ENCODE results near the gene CEBPZ. TPM values are rescaled to one million over a fixed set of nuclear protein-coding genes. Genes with fewer than 3 reads are reported as not detected.
"Not testable (repeated sequence)": the region's sequence is repeated elsewhere in the genome, so short reads cannot be mapped to it uniquely, and the experiment has no call there.

CEBPZ gene
- polyA plus RNA-seq, 3 donors: 72.7 to 87.2 (median 82.0) TPM

GRCh38 chr2:37228788-37229187 lies 2.6 kb downstream of the CEBPZ start:
- DNase-seq: no peak

DNA sequence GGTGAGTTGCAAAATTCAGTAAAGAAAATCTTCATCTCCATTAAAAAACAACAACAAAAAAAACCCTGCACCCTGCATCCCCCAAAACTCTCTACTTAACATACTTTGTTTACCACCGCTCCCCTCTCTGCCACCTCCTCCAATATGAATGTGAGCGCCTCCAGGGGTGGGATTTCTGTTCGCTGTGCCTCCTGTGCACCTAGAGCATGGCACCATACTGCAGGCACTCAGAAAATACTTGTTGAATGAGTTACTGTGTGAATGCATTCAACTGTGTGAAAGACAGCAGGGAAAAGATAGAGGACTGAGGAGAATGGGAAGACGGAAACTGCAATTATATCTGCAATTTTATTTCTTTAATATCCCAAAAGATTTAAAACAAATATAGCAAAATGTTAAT lies 4.5 kb downstream of the CEBPZ start:
- no peak for DNase-seq

DNA sequence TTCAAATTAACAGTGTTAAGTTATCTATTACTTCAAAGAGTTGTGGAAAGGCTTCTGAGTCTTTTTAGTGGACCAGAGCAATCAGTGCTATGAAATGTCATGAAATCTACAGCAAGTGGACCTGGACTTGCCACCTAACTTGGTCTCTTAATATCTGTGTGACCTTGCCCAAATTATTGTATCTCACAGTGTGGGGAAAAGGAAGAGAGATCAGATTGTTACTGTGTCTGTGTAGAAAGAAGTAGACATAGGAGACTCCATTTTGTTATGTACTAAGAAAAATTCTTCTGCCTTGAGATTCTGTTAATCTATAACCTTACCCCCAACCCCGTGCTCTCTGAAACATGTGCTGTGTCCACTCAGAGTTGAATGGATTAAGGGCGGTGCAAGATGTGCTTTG lies 6.3 kb downstream of the CEBPZ start:
- DNase-seq: not testable (repeated sequence)

DNA sequence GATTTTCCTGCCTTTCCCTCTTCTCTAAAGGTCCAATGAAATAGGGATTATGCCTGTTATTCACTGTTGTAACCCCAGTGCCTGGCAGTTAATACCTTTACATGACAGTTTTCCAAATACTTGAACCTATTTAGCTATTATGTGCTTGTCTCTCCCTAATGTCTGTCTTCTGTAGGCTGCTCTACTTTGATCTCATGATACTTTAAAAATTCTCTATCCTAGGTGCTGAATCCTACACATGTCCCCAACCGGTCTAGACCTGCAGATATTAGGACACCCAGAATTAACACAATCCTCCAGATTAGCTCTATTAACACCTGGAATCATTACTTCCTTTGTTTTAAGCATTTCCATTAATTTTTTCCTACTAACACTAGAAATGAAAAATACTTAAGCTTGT lies 7.3 kb downstream of the CEBPZ start:
- DNase-seq: no peak

DNA sequence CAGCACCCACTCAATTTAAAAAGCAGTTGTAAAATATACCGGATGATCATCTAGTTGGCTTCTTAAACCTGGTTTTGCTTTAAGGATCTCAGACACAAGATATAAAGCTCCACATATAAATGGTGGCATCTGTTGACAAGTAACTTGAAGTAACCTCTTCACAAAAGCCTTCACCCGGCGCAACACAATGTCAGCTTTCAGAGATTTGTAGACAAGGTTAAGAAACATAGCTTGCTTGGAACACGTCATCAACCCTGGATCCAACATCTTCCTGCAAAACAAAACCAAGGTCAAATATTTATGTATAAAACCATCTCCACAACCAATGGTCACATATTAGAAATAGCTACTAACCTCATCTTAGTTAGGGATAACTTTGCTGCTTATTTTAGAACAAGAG lies 8.3 kb downstream of the CEBPZ start:
- DNase-seq: no peak

DNA sequence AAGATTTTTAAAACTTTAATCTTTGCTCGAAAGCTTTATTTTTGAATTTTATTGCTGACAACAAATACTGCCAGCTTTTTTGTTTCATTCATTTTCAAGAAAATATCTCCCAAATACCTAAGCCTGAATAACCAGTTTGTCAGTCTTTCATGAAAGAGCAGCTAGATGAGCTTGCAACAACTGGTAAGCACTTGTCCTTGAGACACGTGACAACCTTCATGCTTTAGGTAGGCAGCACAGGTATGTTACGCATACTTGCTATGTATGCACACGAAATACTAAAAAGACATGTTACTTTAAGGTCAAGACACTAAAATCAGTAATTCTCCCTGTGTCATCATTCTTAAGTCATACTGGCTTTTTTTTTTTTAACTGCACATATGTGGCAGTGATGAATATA lies 12.3 kb downstream of the CEBPZ start:
- no peak for DNase-seq

DNA sequence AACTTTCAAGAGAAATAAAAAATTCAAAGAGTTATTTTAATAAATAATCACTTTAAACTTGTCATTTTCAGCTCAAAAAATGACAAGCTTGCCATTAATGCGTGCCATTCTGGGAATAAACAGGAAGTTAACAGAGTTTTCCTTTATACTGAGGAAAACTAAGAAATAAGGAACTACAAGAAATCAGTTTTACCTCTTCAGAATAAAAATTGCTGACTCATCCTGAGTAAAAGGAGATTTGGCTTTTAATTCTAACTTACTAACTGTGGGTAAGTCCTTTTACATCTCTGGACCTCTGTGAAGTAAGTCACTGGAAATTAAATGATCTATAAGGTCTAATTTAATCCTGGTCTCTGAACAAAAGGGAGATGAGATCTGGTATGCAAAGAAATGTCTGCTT lies 16.1 kb downstream of the CEBPZ start:
- DNase-seq: no peak

DNA sequence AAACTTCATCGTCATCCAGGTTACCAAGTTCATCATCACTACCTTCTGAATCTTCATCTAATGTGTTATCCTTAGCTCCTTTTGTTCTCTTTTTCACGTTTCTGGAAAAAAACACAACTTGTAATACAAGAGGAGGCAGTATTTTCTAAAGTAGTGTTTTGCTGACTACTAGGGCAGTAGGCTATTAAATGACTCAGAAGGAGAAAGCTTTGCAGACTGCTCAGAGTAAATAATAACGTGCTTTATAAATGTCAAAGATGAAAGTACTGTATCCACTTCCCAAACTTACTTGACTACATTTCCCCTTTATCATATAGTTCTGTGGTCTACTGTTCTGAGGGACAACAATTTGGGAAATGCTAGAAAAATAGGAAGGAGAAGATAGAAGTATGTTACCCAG lies 19.5 kb downstream of the CEBPZ start:
- no peak for DNase-seq

DNA sequence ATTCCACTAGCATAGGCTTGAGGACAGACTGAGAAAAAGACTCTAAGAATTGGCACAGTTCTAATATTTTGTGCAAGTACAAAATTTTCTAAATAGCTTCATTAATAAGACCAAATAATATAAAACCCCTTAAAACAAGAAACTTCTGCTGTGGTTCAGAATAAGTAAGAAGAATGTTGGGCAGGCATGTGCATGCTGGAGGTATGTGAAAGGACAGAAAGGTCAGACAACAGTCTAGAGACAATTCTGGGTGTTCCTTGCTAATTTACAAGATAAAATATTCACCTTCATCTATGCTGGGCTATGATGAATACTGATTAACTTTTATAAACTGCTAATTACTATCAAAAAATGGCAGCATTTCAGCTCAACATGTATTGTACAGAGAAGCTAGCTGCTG lies 20.2 kb downstream of the CEBPZ start:
- no peak for DNase-seq

GRCh38 chr2:37206760-37207159 lies 24.6 kb downstream of the CEBPZ start:
- not testable (repeated sequence) for DNase-seq

GRCh38 chr2:37205689-37206341 lies 25.6 kb downstream of the CEBPZ start:
- DNase-seq: no peak

DNA sequence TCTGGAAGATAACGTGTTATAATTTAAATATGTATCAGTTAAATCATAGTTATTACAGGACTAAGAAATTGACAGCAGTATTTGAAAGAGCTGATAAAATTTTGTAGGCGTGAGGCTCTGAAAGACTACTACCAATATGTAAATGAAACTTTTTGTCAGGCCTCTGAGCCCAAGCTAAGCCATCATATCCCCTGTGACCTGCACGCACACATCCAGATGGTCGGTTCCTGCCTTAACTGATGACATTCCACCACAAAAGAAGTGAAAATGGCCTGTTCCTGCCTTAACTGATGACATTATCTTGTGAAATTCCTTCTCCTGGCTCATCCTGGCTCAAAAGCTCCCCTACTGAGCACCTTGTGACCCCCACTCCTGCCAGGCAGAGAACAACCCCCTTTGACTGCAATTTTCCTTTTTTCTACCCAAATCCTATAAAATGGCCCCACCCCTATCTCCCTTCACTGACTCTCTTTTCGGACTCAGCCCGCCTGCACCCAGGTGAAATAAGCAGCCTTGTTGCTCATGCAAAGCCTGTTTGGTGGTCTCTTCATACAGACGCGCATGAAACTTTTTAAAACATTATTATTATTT lies 26.2 kb downstream of the CEBPZ start:
- not testable (repeated sequence) for DNase-seq

DNA sequence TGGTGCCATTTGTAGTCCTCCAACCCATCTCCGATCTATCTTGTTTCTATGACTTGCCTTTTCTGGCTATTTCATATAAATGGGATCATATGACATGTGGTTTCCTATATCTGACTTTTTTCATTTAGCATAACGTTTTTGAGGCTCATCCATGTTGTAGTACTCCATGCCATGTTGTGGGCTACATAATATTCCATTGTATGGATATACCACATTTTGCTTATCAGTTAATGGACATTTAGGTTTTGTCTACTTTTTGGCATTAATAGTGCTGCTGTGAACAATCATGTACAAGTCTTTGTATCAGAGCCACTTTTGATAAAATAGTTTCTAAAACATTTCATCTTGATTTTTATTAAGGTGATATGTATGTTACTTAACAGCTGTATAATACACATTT lies 27.7 kb downstream of the CEBPZ start:
- no peak for DNase-seq

DNA sequence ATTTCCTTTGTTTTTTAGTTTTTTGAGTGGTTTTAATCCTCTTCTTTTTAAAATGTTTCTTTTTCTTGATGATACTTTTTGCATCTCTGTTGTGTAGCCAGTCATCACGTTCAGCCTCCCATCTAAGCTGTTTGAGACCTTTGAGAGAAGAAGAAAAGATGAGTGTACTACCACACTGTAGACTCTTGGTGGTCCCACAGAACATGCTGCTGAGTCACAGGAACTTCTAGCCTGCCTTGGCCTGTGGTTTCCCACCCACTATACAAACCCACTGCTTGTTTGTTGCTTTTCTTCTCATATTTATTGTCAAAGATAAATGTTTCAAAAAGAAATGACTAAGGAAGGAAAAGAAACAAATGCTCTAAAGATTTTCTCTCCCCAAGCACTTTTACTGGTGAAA lies 29.6 kb downstream of the CEBPZ start:
- no peak for DNase-seq

DNA sequence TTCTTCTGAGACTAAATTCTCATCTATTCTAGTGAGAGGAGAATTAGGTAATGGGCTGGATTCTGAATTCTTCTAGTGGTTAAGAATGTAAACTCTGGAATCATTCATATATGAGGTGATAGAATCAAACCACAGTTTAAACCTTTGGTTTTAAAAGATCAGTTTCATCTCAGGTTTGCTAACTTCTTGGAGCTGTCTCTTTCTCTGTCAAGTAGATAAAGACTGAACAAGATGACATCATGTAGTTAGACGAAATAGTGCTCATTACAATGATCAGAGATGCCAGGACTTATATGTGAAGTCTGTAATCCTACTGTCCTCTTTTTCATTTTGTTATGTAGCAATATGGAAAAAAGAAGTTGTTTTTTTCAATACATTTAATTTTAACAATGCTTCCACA lies 30.2 kb downstream of the CEBPZ start:
- no peak for DNase-seq

- no peak for DNase-seq
These were observed 32.7 kb downstream of the CEBPZ start for GRCh38 chr2:37198681-37199065.

- DNase-seq: peak; percentile 80
These were observed 34.8 kb downstream of the CEBPZ start, which contains the start of gene CEBPZOS for GRCh38 chr2:37196320-37197195. TSS of gene CEBPZOS (plus strand) at chr2:37196496. CDS start at chr2:37199705, 3,209 bp downstream.

- not testable (repeated sequence) for DNase-seq
These were observed 35.5 kb downstream of the CEBPZ start for GRCh38 chr2:37195862-37196319.

DNA sequence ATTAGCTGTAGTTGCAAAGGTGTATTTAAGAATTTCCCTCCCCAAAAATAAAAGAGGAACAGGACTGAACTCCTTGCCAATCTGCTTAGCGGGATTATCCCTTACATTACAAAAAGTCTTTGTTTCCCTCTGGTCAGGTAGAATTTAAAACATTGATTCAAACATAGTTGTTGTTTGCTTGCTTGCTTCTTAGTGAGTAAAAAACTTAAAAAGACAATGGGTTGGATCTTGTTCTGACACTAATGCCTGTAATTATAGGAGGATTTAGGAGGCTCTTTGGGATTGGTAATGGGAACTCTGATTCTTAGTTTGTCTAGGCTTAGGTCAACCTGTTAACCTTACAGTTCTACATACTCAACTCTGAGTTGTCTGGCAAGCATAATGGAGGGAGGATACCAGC lies 38.8 kb downstream of the CEBPZ start:
- no peak for DNase-seq

- DNase-seq: no peak
These were observed 39.6 kb downstream of the CEBPZ start for GRCh38 chr2:37191747-37192146.

DNA sequence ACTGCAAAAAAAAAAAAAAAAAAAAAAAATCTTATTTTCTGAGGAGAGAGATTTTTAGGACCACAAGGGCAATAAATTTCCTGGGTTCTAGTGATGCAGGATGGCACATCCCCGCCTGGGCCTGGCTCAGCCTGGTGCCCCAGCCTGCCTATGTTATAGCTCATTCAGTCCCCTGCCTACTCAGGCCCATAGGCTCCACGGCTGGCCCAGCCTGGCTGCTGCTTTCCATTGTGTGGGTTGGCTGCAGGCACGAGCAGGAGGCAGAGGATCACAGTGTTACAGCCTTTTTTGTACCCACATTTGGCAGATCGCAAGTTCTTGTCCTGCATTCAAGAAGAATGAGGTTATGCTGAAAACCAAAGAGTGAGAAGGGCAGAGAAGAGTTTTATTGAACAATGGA lies 40.1 kb downstream of the CEBPZ start:
- DNase-seq: no peak

DNA sequence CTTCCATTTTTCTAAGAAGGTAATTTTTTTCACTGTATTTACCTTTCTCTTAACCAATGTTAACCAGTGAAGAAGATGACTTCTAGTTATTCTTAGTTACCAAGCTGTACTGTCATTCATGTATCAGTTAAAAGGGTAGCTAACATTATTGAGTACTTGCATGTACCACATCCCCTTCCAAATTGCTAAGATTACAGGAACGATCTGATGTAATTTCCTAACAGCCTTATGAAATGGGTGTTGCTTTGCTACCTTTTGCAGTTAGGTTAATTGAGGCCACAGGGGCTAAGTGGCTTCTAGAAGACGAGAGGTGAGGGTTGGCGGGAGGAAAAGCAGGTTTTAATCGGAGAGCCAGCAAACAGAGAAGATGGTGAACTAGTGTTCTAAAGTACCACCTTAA lies 41.1 kb downstream of the CEBPZ start:
- no peak for DNase-seq
